NCI-H2227 (cell line): Measurements from ENCODE around the gene MEIS3.
A peak's percentile ranks its signal among the peaks of the same experiment; 100 is the strongest.

Source experiments
- DNase-seq: peaks from one replicate; lab custom pipeline; 2025; ENCODE audit not compliant: unreplicated experiment; lab: John Stamatoyannopoulos, UW

Gene MEIS3

DNA sequence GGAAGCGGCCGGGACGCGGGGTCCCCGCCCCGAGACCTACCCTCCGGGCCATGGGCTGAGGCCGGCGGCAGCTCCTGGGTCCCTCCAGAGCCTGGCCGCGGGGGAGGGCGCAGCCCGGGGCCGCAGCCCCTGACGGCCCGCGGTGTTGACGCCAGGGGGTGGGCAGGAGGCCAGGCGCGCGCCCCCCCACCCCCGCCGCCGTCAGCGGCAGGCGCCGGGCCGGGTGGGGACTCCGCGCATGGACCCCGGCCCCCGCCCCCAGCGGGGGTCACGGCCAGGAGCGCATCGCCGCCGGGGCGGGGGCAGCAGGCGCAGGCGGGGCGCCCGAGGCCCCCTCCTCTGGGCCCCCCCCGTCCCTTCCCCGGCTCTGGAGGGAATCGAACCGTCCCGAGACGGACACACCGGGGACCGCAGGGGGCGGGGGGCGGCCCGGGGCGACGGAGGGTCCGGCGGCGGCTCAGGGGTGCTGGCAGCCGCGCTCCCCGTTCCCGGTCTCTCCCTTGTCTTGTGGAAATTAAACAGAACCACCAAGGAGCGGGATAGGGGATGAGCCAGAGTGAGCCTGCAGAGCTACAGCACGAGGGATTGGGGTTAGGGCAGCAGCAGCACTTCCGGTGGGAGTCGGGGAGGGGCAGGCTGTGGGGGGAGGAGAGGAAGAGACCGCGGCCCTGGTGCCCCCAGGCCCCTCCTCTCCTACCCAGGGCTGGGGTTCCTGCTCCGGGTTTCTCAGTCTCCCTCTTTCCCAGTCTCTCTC, at the start of gene MEIS3:
Gene MEIS3 (minus strand): TSS at position 498 of the 754 bp plus-strand sequence. CDS start 446 bp downstream, at position 52.
- peak; percentile 47 for DNase-seq

DNA sequence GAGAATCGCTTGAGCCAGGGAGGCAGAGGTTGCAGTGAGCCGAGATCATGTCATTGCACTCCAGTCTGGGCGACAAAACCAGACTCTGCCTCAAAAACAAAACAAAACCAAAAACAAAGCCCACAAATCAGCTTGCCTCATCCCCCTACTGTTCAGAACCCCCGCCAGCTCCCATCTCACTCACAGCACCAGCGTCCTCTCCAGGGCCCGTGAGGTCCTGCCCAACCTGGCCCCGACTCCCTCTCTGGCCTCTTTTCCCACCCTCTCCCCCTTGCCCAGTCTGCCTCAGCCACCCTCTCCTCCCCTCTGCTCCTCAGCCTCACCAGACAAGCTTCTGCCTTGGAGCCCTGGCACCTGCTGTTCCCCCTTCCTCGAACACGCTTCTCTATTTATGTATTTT, 48.6 kb upstream of the MEIS3 start:
- no peak for DNase-seq

DNA sequence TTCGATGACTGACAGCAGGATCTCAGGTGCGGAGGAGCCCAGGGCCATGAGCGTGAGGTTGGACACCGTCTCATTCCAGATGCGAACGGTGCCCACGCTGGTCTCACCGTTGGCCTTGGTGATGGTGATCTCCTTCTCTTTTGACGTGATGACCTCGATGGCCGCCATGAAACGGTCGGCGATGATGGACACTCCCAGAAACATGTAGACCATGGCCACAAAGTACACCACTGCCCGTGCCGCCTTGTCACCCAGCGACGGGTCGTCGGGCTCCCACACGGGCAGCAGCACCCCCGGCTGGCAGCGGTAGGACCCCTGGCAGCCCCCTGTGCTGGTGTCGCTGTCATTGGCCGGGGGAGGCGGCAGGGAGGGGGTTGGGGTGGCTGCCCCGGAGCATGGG, 46.6 kb upstream of the MEIS3 start:
- DNase-seq = no peak

DNA sequence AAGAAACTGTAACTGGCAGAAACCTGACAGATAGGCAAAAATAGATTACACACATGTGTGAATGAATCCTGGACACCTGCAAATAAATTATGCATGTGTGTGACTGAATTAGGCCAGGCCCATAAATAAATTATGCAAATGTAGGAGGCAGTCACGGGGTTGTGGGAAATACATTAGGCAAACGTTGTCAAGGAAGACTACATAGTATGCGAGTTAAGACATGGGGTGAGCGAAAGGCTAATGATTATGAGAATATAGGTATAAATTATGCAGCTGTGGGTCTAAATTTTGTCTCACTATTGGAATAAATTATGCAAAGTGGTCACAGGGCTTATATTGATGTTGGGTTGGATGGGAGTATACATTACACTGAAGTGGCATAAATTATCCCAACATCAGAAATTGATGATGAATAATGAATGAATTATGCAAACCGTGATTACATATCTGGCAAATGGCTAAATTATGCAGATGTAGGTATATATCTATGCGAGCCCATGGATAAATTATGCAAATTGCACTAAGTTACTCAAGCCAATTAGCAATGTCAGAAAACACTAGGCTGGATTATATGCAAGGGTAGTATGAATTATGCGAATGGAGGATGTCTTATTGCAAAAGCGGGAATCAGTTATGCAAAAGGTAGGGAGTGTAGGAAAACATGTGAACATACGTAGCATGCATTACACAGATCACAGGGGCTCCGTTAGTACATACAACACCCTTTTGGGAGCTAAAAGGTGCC, 45.5 kb upstream of the MEIS3 start:
- DNase-seq = no peak

DNA sequence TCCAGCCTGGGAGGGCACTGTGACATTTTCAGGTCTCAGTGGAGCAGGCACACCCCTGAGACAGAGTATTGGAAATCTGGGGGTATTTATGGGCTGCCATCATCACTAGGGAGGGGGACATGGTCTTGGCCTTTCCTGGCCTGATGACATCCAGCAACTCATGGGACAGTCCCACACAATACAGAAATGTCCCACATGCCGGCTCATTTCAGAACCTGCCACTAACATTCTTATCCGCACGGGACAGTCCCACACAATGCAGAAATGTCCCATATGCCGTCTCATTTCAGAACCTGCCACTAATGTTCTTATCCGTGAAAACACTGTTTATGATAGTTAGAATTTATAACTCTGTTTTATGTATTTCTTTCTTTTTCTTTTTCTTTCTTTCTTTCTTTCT, 42.5 kb upstream of the MEIS3 start:
- DNase-seq = no peak

DNA sequence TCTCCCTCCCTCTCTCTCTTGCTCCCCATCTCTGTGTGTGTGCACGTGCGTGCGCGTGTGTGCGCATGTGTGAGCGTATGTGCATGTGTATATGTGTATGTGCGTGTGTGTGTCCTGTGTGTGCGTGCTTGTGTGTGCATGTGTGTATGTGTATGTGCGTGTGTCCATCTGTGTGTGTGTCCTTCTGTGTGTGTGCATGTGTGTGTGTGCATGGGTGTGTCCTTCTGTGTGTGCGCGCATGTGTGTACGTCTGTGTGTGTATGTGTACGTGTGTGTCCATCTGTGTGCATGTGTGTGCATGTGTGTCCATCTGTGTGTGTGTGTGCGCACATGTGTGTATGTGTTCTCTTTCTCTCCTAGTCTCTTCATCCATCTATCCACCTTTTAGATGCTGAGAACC, 40.1 kb upstream of the MEIS3 start:
- DNase-seq = no peak

DNA sequence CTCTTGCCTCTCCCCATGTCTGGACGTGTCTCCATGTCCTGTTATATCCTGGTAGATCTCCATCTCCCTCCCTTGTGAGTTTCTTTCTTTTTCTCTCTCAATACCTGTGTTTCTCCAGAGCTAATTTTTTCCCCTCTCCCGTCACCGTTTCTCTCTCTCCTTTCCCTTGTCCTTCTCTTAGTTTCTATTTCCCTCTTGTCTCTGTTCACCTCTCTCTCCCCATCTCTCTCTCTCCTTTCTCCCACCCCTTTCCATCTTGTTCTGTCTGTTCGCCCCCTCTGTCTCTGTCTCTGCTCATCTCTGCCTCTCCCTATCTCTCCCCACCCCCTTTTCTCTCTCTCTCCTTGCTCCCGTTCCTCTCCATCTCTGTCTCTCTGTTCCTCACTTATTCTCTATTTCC, 39.3 kb upstream of the MEIS3 start:
- no peak for DNase-seq

DNA sequence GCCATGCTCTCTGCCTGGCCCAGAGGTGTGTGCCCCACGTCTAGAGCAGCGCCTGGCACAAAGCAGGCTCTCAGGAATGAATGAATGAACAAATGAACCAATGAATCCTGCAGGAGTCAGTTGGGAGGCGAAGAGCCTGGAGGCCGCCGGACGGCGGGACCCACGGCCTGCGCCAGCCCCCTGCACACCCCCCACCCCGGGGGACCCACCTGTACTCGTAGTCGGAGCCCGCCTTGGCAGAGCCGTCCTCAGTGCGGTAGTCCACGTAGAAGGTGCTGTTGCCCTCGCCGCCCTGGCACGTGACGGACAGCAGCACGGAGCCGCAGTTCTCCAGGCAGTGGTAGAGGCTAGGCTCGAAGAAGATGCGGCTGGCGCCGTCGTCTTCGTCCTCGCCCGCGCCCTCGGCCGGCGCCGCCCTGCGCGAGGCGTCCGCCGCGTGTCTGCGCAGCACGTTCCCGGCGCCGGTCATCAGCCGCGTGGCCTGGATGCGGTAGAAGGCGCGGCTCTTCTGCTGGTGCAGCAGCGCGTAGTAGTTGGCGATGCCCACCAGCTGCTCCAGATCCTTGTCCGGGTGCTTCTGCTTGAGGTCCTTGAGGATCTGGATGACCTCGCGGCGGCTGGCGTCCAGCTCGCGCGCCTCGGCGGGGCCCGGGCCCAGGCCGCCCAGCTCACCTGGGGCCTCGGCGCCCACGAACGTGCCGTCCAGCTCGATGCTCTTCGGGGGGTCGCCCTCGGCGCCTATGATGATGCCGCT, 37.6 kb upstream of the MEIS3 start:
- DNase-seq = no peak

DNA sequence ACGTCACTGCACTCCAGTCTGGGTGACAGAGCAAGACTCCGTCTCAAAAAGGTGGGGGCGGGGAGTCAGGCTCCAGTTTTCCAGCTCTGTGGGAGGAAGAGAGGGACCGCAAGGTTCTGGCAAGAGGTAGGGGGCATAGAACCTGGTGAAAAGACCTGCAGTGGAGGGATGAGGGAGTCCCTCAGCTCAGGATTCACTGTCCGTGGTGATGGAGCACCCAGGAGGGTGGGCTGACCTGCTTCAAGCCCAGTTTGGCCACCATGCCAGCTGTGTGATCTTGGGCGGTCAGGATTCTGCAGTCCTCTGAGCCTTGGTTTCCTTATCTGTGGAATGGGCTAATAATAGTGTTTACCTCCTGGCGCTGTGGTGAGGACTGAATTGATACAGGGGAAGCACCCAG, 31.2 kb upstream of the MEIS3 start:
- no peak for DNase-seq

DNA sequence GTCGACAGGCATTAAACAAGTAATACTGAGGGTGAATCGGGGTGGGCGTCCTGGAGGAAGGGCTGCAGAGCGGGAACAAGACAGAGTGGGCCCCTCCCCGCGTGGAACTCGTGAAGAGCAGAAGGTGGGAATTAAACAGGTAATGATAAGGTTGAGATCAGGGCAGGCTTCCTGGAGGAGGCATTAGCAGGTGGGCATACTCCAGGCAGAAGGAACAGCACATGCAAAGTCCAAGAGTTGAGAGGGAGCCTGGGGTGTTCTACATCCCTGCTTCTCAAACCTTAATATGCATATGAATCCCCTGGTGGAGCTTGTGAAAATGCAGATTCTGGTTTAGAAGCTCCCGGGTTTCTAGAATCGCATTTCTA, 29.0 kb upstream of the MEIS3 start:
- no peak for DNase-seq

DNA sequence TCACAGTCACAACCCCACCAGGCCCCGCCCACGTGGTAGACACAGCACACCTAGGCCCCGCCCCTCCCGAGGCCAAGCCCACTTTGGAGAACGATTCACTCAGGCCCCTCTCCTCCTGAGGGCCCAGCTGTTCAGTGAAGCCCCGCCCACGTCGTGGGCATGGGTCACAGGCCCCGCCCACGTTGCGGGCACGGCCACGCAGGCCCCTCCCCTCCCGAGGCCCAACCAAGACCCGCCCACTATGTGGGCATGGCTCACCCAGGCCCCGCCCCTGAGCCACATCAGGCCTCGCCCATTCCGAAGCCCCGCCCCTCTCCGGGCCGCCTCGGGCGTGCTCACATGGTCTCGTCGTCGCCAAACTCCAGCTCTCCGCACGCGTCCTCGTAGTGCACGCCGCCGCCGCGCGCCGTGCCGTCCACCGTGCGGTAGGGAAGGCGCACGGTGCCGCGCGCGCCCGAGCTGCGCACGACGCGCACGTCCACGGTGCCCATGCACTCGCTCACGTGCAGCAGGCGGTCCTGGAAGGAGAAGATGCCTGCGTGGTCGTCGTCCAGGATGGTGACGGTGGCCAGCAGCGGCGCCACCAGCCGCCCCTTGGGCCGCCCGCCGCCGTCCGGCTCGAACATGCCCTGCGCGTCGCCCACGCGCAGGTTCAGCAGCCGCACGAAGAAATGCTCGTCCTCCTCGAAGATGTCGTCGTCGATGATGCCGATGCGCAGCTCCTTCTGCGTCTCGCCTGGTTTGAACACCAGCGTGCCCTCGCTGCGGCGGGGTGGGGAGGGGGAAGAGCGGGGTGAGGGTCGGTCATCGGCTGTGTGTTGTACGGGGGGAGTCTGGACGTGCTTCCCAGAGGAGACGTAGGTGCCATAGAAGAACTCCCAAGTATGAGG, 28.4 kb upstream of the MEIS3 start:
- peak; percentile 46 for DNase-seq

DNA sequence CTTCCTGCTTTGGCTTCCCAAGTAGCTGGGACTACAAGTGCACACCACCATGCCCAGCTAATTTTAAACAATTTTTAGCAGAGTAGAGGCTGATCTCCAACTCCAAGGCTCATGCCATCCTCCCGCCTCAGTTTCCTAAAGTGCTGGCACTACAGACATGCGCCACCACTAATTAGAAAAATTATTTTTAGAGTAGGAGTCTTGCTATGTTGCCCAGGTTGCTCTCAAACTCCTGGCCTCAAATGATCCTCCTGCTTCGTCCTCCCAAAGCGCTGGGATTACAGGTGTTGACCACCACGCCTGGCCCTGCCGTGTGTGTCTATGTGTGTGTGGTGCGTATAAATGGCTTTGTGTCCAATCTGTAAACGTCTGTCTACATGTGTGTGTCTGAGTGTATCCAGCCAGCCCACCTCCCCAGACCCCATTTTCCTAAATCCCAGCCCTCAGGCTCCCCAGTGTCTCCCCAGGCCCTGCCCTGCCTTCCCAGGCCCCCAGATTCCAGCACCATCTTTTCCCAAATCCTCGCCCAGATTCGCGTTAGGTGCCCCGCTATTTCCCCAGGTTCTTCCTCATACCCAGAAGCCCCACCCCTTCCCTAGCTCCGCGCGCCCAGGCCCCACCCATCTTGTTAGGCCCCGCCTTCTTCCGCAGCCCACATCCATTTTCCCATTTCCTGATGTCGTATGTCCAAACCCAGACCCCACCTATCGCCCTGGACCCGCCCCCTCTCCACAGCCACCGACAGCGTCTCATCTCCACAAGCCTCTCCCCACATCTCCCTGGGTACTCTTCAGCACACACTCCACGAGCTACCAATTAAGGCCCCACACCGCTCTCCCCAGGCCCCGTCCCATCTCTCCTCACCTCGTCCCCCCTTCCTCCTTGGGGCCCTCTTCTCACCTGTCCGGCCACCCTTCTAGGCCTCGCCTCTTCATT, 27.5 kb upstream of the MEIS3 start:
- DNase-seq = no peak

DNA sequence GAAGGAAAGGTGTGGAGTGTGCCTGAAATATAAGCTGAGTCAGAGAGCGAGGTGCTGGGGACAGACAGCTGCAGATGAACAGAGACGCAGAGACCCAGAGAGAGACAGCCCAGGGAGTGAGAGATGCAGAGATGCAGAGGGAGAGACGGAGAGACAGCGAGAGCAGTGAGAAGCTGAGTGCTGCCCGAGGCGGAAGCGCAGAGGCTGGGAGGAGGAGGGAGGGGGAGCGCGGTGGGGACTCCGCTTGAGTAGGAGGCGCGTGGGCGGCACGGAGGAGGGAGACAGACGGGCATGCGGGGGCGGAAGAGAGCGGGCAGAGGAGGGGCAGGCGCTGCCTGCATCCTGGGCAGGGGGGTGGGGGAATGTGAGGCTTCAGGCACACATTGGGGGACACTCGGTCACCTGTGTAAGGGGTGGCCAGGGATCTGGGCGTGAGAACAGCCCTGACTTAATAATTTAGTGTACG, 26.6 kb upstream of the MEIS3 start:
- DNase-seq = peak; percentile 68

DNA sequence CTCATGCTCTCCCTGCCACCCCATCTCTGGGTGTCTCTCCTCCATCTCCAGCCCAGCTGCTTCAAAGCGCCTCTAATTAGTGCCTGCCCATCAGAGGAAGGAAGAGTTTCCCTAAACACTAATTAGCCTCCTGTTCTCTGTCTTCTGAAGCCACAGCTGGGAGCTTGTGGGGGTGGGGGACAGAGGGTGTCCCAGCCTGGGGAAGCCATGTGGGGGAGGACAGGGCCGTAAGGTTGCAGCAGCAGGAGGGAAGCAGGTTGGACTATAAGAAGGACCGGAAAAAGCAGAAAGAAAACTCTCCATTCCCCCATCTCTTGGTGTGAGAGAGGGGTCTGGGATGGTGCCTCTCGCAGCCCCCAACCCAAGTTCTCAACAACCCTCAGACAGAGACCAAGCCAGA, 26.2 kb upstream of the MEIS3 start:
- no peak for DNase-seq

DNA sequence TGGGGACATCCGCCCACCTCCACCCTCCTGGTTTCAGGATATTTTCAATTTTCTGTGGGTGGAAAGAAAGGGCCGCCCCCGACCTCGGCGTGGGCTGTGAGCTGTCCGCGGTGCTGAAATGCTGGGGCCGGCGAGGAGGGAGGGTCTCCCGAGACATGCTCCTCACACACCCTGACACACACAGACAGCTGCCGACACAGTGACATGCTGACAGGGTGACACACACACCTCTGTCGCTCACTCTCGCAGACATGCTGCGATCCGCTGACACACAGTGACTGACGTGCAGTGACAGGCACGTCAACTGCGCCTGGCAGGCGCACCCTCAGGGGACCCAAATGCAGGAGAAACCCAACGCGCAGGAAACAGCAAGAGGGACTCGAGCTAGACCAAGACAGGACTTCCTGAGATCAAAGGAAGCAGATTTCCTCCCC, 25.1 kb upstream of the MEIS3 start:
- DNase-seq = no peak

DNA sequence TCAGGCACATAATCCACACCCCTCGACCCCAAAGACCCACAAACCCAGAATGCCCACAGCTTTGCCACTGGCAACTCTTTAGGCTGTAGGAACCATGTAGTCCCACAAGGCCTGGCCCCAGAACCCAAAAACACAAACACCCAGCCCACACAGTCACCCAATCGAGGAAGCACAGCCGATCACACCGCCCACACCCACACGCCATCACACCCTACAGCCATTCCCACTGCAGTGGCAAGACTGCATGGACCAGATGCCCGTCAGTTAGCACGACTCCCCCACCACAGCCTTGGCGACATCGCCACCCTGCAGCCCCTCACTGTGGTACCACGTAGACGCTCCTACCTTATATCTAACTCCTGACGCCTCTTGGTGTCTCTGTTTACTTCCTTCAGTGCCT, 24.0 kb upstream of the MEIS3 start:
- DNase-seq = no peak

DNA sequence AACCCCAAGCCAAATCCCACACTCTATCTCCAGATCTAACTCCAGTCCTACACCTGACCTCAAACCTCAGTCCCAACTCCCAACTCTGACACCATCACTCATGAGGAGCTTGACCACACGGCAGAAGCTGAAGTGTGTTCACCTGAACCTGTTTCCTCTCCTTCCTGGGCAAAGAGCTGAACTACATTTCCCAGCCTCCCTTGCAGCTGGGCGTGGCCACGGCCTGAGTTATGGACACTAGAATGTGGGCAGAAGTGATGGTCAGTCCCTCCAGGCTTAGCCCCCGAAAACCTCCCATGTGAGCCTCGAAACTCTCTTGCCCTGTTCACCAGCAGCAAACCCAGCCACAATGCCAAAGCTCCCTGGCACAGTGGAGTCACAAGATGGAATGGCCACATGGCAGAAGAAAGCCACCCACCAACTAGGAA, 19.5 kb upstream of the MEIS3 start:
- DNase-seq = peak; percentile 39

DNA sequence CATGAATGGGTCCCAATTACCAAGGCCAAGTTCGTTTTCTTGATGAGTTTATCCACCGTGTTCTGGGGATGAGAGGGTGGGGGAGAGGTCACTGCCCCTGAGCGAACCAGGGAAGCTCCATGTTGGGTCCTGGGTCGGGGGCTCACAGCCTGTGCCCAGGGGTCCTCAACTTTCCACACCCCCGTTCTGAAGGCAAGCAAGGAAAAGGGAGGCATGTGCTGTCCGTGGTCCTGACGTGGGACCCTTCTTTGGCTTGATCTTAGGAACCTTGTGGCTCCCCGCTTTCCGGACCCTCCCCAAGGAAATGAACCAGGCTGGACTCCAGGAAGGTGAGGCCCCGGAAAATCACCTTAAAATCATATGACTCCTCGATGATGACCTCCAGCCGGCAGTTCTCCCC, 18.2 kb upstream of the MEIS3 start:
- no peak for DNase-seq

DNA sequence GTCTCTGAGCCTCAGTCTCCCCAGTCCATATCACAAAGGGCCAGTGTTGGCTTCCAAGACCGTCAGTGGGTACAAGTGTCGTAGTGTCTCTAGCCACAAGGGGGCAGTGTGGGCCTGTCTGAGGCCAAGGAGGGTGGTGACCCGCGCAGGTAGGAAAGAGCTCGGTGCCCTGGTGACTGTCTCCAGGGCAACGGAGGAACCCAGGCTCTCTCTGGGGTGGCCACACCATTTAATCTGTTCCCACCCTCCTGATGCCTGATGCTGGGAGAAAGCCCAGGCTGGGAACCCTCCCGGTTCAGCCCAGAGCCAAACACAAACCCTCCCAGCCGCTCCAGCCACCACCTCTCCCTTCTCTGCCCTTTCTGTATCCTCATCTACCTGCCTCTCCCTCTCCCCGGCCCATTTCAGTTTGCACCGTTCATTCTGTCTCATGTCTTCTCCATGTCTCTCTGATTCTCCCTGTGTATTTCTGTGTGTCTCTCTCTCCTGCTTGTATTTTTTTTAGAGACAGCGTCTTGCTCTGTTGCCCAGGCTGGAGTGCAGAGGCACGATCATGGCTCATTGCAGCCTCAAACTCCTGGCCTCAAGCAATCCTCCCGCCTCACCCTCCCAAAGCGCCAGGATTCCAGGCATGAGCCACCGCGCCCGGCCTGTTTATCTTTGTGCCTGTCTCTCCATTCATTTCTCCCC, 17.5 kb upstream of the MEIS3 start:
- peak; percentile 83 for DNase-seq
